ENCODE measurements around the gene GREB1.

GREB1 gene

DNA sequence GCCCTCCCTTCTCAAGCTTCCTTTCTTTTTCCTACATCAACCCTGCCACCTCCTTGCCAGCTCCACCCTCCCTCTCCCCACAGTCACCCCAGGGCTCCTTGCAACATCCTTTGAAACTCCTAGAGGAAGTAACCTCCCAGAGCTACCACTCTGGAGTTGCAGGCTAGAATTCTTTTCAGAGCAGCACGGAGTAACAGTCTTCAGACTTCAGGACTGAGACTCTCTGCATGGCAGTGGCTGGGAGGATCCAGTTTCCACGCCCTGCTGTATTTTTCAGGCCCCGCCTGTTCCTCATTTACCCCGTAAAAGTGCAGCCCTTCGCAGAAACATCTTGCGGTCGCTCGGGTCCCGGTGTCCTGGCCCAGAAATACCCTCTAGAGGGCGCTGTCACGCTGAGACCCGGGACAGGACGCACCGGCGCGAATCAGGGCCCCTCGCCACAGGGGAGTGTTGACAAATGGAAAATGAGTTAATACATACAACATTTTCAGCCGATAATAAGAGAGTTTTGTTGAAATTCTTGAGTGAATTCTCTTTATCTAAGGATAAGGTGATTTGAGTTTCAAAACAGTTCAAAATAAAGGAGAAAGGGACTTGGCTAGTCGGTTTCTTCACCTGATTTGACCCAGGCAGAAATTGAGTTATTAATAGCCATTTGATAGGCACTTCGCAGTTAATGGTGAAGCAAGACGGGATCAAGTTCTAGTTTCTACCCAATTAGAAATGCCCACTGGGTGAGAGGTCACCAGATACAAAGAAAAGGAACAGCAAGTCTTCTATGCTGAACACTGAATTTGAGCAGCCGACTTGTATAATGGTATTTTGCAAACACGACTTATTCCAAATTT, 154.6 kb downstream of the GREB1 start:
- DNase-seq, result peak; percentile 87 to 90

GRCh38 chr2:11691076-11691660, 157.3 kb downstream of the GREB1 start:
- DNase-seq, result peak in 1 of 2 experiments; percentile 26
